TTC549 (cell line): ENCODE results near the gene SOWAHA.

ENCODE experiments used
- FAIRE-seq: peaks from 2 replicates; lab custom pipeline; 2012; peaks lifted over from hg19 to GRCh38; lab: Jason Lieb, UNC

The SOWAHA gene

DNA sequence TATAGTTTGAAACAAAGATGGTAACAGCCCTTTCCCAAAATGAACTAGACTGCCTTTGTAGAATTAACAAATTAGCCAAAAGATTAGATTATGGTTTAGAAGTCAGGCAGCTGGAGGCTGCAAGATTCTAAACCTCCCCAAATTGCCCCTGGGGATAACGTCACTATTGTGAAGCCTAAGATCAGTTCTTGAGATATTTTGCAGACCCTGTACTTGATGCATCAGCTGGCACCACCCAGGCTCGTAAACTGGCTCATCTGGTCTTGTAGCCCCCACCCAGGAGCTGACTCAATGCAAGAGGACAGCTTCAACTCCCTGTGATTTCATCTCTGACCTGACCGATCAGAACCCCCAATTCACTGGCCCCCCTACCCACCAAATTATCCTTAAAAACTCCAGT, 4.2 kb upstream of the SOWAHA start:
- FAIRE-seq, result no peak

DNA sequence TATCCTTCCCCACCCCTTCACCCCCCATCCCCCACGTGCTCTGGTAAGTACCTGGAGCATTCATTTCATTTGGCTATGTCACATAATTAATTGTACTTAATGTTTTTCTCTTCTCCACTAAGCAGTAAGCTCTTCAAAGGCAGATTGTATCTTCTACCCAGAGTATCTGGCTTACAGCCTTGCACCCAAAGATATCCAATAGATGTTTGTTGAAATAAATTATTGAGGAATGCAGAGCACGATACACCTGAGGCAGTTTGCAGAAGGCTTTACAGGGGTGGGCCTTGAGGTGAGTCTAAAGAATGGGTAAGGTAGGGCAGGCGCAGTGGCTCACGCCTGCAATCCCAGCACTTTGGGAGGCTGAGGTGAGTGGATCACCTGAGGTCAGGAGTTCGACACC, 2.5 kb upstream of the SOWAHA start:
- FAIRE-seq, result no peak

DNA sequence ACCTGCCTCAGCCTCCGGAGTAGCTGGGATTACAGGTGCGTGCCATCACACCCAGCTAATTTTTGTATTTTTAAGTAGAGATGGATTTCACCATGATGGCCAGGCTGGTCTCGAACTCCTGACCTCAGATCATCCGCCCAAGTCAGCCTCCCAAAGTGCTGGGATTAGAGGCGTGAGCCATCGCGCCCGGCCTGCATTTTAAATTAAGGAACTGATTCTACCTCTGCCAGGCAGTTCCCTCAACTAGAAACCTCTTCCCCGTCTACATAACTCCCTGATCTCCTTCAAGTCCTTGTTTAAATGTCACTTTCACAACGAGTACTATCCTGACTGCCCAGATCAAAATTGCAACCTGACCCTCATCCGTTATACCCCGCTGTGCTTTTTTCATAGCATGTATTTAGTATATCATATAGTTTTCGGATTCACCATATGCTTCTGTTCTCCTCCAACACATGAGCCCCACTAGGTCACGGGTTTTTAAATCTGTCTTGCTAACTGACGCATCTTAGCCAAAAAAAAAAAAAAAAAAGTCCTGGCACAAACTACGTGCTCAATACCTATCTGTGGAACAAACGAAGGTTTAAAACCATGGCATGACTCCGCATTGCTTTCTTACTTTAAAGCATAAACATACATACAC, 858 bp upstream of the SOWAHA start:
- no peak for FAIRE-seq

DNA sequence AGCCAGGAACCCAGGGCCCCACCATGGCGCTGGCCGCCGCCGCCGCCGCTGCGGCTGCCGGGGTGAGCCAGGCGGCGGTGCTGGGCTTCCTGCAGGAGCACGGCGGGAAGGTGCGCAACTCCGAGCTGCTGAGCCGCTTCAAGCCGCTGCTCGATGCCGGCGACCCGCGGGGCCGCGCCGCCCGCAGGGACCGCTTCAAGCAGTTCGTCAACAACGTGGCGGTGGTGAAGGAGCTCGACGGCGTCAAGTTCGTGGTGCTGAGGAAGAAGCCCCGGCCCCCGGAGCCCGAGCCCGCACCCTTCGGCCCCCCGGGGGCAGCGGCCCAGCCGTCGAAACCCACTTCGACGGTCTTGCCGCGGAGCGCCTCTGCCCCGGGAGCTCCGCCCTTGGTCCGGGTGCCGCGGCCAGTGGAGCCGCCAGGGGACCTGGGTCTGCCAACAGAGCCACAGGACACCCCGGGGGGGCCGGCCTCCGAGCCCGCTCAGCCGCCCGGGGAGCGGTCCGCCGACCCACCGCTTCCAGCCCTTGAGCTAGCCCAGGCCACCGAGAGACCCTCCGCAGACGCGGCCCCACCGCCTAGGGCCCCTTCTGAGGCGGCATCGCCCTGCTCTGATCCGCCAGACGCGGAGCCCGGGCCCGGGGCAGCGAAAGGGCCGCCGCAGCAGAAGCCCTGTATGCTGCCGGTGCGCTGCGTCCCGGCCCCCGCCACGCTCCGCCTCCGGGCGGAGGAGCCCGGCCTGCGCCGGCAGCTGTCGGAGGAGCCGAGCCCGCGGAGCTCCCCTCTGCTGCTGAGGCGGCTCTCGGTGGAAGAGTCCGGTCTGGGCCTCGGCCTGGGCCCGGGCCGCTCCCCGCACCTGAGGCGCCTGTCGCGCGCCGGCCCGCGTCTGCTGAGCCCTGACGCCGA, 749 bp downstream of the SOWAHA start:
- no peak for FAIRE-seq

GRCh38 chr5:132814503-132815294, 1.6 kb downstream of the SOWAHA start:
- FAIRE-seq, result no peak

- no peak for FAIRE-seq
Observed at GRCh38 chr5:132815454-132815853, 2.4 kb downstream of the SOWAHA start.

GRCh38 chr5:132816083-132816482, 3.0 kb downstream of the SOWAHA start:
- no peak for FAIRE-seq

DNA sequence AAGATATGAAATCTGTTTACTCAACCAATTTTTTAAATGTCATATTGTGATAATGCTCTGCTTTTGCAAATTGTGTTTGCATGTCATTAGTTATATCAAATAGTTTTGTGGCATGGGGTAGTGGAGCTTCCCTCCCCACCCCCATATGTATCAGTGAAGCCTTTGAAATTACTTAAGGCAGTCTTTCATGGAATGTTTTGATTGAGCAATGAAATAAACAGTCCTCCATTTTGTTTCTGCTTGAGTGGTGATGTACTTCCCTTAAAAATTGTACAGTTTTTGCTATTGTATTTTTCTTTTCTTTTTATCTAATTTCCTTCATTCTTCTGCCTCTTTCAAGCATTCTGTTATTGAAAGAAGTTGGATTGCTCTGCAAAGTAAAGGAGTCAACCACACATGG, 3.5 kb downstream of the SOWAHA start:
- FAIRE-seq, result no peak

- no peak for FAIRE-seq
Observed at GRCh38 chr5:132817011-132817410, 3.9 kb downstream of the SOWAHA start.

DNA sequence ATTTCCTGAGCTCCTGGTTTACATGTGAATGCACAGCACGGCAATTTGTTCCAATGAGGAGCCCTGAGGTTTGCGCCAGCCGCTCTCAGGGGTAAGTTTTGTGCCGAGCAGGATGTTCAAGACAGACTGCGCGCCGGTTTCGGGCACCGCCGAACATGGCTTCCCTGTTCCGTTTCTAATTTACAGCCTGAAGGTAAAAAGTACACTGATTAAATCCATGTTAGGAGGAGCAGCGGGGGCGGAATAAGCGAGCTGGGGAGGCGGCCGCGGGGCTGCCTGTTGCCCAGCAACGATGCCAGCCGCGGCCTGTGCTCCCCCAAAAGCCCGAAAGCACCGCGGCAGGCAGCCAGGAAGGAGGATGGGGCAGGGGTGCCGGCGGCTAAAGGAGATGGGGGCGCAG, 6.4 kb downstream of the SOWAHA start:
- no peak for FAIRE-seq

DNA sequence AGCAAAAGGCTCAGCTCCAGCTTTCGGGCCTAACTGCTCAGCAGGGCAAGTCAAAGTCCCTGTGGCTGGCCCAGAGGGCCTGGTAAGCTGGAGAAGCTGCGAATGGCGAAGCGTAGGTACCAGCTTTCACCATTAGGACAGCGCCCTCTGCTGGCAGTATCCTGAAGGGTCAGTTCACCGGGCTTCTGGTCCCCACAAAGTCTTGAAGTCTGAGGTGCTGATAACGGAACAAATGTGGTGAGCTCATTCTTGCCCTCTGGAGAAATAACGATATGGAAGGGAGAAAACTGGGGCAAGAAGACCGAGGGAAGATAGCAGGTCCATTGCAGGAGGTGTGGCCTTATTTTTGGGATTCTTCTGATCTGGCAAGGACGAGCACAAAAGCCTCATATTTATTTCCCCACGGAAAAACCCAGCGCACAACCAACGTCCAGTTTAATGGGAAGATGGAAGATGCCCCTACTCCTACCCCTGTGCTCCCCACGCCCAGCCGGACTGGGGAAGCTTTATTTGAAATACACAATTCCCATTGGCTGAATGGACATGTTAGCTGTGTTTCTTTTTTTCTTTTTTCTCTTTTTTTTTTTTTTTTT, 7.2 kb downstream of the SOWAHA start:
- FAIRE-seq, result peak; percentile 76

- FAIRE-seq, result no peak
Observed at GRCh38 chr5:132821350-132821749, 8.2 kb downstream of the SOWAHA start.

DNA sequence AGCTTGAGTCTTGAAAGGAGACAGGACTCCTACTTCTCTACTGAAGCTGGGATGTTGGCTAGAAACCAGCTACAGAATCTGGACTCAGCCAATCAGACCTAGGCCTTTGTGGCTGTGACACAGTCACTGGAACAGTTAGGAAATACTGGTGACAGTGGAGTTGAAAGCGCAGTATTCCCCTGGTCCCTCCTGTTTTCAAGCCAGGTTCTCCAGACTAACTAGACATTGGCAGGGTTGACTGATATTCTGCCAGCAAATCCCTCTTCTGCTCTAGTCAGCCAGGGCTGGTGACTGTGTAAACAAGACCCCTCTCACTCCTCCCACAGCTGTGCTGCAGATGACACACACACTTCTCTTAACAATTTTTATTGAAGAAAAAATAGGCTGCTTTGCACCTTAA, 8.7 kb downstream of the SOWAHA start:
- FAIRE-seq, result no peak

- no peak for FAIRE-seq
Observed at GRCh38 chr5:132822650-132823480, 9.8 kb downstream of the SOWAHA start.

DNA sequence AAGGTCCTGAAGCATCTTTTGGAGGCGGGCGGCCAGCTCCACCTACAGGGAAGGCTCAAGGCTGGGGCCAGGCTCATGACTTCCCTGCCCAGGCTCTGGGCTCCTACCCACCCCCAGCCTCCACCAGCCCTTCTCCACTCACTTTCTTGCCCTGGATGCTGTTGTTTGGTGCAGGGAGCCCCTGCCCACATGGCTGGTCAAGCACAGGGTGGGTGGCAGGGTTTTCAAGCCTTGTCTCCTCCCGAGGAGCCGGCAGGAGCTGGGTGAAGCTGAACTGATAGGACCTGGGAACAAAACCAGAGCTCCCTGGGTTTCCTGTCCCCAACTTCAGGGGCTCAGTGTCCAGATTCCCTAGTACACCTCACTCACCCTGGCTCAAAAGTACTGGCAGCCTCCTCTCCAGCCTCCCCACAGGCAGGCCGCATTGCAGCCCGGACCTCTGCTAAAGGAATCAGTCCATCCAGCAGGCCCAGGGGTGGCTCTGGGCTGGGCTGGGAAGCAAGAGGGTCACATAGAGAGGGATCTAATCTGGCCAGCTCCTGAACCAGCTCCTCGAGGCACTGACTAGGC, 10.5 kb downstream of the SOWAHA start:
- no peak for FAIRE-seq

DNA sequence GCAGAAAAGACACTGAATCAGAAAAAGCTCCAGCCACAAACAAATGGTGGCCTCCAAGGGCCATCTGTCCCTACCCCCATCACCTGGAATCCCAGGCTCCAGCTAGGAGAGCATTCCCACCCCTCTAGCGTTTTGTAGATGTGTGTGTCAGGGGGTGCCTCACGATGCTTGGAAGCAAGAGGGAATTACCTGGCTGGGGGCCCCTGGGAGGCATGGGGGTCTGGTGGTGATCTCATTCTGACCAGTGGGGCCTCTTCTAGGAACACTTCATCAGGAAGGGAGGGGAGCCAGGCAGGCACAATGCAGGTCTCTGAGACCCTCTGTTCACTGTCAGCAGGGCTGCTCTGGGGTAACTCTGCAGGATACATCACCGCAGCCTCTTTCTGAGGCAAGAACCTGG, 11.3 kb downstream of the SOWAHA start:
- FAIRE-seq, result no peak

DNA sequence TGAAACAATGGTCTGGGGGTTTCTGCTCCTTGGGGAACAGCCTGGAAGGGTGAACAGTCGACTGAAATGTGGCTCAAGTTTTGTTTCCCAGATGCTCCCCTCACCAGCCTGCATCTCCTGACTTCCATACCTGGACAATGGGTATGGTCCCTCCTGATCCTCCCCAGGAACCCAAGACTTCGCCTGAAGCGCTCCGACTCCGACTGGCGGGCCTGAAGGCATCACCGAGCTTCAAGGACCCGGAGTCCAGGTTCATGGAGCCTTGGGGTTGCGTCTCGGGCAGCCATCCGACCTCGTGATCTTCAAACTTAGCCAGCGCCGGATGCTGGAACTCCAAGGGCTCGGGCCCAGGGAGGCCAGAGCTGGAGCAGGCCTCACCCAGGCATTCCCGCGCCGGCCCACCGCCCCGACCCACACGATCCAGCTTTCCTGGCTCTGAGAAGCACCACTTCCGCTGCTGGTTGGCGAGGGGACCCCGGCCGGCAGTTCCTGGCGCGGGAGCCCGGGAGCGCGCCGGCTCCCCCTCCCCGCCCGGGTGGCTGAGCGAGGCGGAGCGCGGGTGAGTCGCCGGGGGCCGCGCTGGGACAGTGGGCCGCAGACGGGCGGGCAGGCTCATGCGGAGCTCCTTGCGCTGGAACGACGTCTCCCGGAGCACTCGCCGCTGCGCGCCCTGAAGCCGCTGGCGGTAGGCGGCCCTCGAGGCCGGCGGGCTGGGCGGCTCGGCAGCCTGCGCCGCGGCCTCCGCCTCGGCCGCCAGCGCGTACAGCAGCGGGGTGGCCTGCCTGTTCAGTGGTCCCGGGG, 12.1 kb downstream of the SOWAHA start:
- no peak for FAIRE-seq

GRCh38 chr5:132825834-132826391, 12.8 kb downstream of the SOWAHA start:
- FAIRE-seq, result no peak

DNA sequence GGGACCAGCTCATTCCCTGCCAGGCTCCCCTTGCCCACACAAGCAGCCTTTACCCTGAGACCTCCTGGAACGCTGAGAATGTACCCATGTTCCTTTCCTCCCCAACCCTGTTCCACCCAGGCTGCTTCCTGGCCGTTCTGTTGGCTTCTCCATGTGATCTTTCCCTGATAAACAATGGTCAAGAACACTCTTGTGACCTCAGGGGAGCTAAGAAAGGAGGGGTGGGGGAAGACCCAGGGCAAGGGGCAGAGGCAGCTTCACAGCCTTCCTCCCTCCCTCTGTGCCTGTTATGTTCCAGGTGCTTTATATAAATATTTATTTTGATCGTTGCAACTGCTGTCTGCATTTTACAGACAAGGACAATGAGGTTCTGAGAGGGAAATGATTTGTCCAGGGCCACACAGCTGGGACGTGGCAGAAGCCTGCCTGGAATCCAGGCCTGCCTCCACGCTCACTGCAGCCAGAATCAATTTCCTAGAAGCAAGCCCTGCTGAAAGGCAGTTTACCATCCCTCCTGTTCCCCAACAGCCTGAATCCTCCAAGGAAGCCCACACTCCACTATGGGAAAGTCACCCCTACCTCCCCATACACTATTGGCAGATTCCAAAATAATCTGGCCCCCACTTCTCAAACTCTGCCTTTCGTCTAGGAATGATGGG, 13.5 kb downstream of the SOWAHA start:
- FAIRE-seq, result no peak
